Fibroblast of skin of abdomen (primary cell): Measurements from ENCODE around the gene EHHADH. TPM values are rescaled to one million over a fixed set of nuclear protein-coding genes. Genes with fewer than 3 reads are reported as not detected.
"Not testable (repeated sequence)": the region's sequence is repeated elsewhere in the genome, so short reads cannot be mapped to it uniquely, and the experiment has no call there.

Experiments used
- DNase-seq: peaks from one replicate; pipeline ENCODE4 v3.0.0-alpha.2; 2013
- polyA plus RNA-seq, 2 experiments: library from polyadenylated mRNA; unstranded; fragments of 120-200 nt; gene quantifications; one replicate each; pipeline ENCODE4 v1.2.1, GENCODE V29; 2013; ENCODE audit not compliant: insufficient read length in 2 of 2

Gene EHHADH
- polyA plus RNA-seq (2013, experiment 1 of 2; ENCODE audit: insufficient read length) = 4.8 TPM
- 5.1 TPM for polyA plus RNA-seq (2013, experiment 2 of 2; ENCODE audit: insufficient read length)

- DNase-seq = peak; percentile 74
Measured at GRCh38 chr3:185253645-185254410, at the start of gene EHHADH. Gene EHHADH, minus strand, starts transcription at chr3:185254049. Its CDS starts 27 bp downstream, at chr3:185254022.

- DNase-seq = not testable (repeated sequence)
Measured at GRCh38 chr3:185299918-185300426, 46.1 kb upstream of the EHHADH start.

- no peak for DNase-seq
Measured at GRCh38 chr3:185297867-185298266, 44.0 kb upstream of the EHHADH start.

GRCh38 chr3:185292238-185292637 is 38.4 kb upstream of the EHHADH start:
- no peak for DNase-seq

- DNase-seq = no peak
Measured at GRCh38 chr3:185290266-185290665, 36.4 kb upstream of the EHHADH start.

GRCh38 chr3:185283374-185283935 is 29.6 kb upstream of the EHHADH start:
- DNase-seq = no peak

GRCh38 chr3:185282696-185283373 is 29.0 kb upstream of the EHHADH start:
- peak; percentile 94 for DNase-seq

- DNase-seq = peak; percentile 55
Measured at GRCh38 chr3:185280572-185281365, 26.9 kb upstream of the EHHADH start.

GRCh38 chr3:185279587-185280138 is 25.8 kb upstream of the EHHADH start:
- DNase-seq = no peak

- no peak for DNase-seq
Measured at GRCh38 chr3:185276415-185276814, 22.6 kb upstream of the EHHADH start.

GRCh38 chr3:185272033-185272432 is 18.2 kb upstream of the EHHADH start:
- no peak for DNase-seq

GRCh38 chr3:185270956-185271332 is 17.1 kb upstream of the EHHADH start:
- DNase-seq = no peak

- peak; percentile 21 for DNase-seq
Measured at GRCh38 chr3:185270262-185270955, 16.6 kb upstream of the EHHADH start.

- no peak for DNase-seq
Measured at GRCh38 chr3:185268194-185268962, 14.5 kb upstream of the EHHADH start.

- no peak for DNase-seq
Measured at GRCh38 chr3:185267193-185267592, 13.3 kb upstream of the EHHADH start.

- no peak for DNase-seq
Measured at GRCh38 chr3:185264849-185265553, 11.2 kb upstream of the EHHADH start.

GRCh38 chr3:185263423-185263822 is 9.6 kb upstream of the EHHADH start:
- no peak for DNase-seq

GRCh38 chr3:185257334-185257733 is 3.5 kb upstream of the EHHADH start:
- no peak for DNase-seq

- no peak for DNase-seq
Measured at GRCh38 chr3:185254799-185255198, 950 bp upstream of the EHHADH start.

- DNase-seq = not testable (repeated sequence)
Measured at GRCh38 chr3:185253133-185253532, 716 bp downstream of the EHHADH start.
